ENCODE results near the gene CACNA1B.
"Not testable (repeated sequence)": the region's sequence is repeated elsewhere in the genome, so short reads cannot be mapped to it uniquely, and the experiment has no call there.

CACNA1B gene

GRCh38 chr9:137877506-137878122 is at the start of gene CACNA1B:
TSS of gene CACNA1B (plus strand) at chr9:137877782. CDS start at chr9:137877934, 152 bp downstream.
- not testable (repeated sequence) for DNase-seq (ENCODE audit: low read depth in 2 of 2)

DNA sequence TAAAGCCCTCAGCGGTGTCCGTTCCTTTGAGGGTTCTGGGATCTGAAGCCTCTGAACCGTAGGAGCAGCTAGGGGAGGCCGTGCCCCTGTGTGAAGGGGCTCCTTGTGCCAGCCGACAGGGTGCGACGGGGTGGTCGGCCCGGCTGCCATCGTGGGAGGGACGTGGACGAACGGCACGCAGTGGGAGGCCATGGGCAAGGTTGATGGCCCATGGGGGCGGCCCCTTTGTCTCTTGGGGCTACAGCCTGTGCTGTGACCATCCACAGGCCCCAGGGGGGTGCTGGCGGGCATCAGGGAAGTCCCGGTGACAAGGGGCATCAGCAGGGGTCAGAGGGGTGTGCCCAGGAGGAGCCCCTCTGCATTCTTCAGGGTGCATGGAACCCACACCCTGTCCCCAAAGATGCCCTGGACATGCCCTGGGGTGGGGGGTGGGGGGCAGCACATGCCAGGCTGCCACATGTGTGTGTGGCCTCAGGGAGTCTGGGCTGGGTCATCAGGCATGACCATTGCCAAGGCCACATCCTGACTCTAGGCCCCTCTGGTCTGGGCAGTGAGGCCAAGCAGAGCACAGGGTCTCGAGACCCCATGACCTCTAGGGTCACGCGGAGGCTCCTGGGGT is 49.6 kb upstream of the CACNA1B start:
- no peak for DNase-seq (ENCODE audit: low read depth in 2 of 2)

- no peak for DNase-seq (ENCODE audit: low read depth in 2 of 2)
Observed at GRCh38 chr9:137828527-137829259, 48.9 kb upstream of the CACNA1B start.

DNA sequence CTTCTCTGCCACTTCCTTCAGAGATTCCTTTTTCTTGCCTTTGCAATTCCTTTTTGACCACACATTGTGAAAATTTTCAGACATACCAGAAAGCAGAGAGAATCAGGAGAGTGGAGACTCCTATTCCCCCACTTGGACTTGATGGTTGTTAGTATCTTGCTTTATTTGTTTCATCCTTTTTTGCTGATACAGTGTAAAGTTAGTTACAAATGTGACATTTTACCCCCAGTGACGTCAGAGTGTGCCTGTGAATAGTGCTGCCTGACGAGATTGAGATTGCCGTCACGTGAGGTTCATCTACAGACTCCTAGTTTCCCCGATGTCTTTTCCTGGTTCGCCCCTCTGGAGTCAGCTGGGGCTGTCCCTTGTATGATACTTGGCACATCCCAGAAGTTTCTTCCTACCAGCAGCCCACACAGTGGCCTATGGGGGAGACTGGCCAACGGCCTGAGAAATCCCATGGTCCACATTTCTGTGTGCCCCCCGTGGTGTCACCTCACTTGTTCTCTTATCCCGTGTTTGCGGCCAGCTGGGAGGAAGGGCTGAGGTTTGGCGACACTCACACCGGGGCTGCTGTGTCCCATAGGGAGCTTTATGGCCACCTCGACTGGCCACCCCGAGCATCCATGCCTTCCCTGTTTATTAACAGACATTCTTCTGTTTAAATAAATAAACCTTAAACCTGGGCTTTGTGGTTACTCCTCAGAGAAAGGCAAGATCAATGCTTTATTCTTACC is 48.2 kb upstream of the CACNA1B start:
- DNase-seq (ENCODE audit: low read depth in 2 of 2) = no peak

- DNase-seq (ENCODE audit: low read depth in 2 of 2) = no peak
Observed at GRCh38 chr9:137832191-137832700, 45.3 kb upstream of the CACNA1B start.

DNA sequence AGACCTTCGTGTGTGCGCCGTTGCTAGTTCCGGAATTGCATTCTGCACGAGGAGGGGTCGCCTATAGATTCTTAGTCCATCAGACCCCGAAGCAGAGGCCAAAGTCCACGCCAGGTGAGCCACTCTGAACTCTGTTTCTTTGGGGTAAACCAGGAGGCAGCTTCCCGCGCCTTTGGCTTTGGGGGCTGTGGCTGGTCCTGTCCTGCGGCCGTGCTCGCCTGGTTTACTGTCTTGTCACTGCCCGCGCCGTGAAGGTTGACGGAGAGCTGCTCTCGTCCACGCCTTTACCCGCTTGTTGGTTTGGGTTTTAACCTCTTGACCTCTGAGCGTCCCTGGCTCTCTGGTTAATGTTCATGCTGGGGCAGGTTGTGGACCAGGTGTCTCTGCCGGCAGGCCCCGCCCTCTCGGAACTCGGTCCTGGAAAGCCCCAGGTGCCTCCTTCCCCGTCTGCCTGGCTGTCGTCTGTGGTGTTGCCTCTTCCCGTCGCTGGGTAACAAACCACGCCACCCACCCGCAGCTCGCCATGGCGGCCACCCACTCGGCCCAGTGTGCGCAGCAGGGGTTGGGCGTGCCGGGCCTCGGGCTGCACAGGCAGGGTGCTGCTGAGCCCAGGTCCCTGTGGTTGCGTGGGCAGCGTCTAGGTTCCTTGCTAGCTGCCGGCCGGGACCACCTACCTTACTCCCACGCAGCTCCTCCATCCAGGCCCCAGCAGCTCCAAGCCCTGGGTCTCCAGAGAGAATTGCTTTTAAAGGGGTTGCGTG is 44.6 kb upstream of the CACNA1B start:
- DNase-seq (ENCODE audit: low read depth in 2 of 2) = no peak

DNA sequence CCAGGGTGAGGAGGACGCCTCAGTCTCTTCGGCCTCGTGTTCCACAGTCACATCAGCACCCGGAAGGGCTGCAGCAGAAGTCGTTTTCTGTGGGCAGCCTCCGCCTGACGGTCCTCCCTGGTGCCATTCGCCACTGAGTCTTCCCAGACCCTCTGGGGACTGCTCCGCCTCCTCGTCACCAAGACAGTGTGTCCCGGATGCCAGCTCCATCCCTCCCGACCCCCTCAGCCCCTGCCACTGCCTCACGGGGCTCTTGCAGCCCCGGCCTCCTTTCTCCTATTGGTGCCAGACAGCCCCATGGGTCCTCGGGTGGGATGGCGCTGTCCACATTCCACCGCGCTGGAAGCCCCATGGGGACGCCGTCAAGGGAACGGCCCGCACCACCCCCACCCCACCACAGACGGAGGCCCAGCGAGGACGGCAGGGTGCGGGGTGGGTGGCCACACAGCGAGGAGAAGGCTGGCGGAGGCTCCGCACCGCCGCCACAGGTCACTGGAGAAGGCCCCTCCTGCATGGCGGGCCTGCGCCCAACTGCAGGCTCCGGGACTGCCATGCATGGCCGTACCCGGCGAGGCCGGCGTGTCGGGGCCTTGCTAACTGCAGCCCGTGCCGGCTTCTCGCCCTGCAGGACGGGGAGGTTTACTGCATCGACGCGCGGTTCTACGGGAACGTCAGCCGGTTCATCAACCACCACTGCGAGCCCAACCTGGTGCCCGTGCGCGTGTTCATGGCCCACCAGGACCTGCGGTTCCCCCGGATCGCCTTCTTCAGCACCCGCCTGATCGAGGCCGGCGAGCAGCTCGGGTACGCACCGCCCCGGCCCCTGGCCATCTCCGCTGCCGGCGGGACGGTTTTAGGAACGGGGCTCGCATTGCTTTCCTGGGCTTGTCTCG is 43.6 kb upstream of the CACNA1B start:
- DNase-seq (ENCODE audit: low read depth in 2 of 2) = no peak

DNA sequence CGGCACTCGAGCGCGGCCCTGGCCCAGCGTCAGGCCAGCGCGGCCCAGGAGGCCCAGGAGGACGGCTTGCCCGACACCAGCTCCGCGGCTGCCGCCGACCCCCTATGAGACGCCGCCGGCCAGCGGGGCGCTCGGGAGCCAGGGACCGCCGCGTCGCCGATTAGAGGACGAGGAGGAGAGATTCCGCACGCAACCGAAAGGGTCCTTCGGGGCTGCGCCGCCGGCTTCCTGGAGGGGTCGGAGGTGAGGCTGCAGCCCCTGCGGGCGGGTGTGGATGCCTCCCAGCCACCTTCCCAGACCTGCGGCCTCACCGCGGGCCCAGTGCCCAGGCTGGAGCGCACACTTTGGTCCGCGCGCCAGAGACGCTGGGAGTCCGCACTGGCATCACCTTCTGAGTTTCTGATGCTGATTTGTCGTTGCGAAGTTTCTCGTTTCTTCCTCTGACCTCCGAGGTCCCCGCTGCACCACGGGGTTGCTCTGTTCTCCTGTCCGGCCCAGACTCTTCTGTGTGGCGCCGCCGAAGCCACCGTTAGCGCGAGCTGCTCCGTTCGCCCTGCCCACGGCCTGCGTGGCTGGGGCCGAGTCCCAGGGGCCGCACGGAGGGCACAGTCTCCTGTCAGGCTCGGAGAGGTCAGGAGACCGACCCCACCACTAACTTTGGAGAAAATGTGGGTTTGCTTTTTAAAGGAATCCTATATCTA is 42.6 kb upstream of the CACNA1B start:
- no peak for DNase-seq (ENCODE audit: low read depth in 2 of 2)

- DNase-seq (ENCODE audit: low read depth in 2 of 2) = no peak
Observed at GRCh38 chr9:137836151-137836830, 41.3 kb upstream of the CACNA1B start.

DNA sequence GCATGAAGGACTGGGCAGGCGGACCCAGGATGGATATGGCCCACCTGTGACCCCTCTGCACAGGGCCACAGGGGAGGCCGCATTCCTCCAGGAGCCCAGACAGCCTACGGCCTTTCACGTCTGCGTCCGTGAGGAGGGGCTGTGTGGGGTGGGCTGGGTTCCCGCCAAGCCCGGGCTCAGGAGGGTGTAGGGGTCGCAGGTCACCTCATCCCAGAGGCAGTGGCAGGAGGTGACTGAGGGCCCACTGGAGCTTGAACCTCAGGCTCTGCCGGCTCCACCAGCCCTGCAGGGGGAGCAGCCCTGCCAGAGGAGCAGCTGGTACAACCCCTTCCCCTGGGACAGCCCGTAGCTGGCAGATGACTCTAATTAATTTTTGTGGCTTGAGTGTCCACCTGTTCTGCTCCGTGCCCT is 40.7 kb upstream of the CACNA1B start:
- DNase-seq (ENCODE audit: low read depth in 2 of 2) = no peak

- no peak for DNase-seq (ENCODE audit: low read depth in 2 of 2)
Observed at GRCh38 chr9:137837345-137838278, 40.0 kb upstream of the CACNA1B start.

DNA sequence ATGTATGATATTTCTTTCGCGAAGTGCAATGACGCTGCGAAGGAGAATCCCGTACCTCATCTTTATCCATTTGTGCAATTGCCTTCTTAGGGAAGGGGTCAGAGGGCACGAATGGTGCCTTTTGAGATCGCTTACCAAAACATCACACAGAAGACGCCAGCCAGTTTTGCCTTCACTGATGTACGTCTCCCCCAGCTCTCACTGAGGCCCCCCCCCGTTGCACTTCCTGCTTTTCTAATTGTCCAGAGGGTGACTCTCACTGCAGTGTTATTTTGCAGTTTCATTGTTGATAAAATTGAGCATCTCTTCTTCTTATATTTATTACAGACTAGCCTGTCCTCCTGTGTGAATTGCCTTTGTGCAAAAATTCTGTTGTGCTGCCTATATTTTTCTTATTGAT is 39.0 kb upstream of the CACNA1B start:
- DNase-seq (ENCODE audit: low read depth in 2 of 2) = no peak

- DNase-seq (ENCODE audit: low read depth in 2 of 2) = no peak
Observed at GRCh38 chr9:137843355-137843754, 34.2 kb upstream of the CACNA1B start.

DNA sequence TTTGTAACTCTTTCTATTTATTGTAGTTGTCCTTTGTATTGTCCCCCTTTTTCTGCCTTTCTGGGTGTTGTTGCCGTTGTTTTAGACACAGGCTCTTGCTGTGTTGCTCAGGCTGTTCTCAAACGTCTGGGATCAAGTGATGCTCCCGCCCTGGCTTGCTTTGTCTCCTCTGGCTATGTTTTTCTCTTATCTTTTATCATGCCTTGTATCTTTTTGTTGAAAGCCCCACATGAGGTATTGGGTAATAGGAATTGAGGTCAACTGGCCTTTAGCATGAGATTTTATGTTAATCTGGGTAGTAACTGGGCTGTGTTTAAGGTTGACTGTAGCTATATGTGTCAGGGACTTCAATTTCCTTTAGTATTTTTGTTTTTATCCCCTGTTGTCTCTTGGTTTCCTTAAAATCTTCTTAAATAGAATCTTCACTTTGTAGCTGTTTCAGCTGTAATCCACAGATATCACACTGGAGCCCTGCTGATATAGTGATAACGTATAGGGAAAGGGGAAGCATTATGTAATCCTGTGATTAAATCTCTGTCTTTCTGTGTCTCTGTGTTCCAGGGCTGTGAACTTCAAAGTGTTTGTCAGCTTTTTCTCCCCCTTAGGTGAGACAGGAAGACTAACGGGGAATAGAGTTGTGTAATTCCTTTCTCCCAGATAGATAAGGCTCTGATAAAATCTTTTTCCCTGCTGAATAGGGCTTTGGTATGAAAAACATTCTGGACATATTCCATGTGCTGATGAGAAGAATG is 25.9 kb upstream of the CACNA1B start:
- no peak for DNase-seq (ENCODE audit: low read depth in 2 of 2)

- DNase-seq (ENCODE audit: low read depth in 2 of 2) = no peak
Observed at GRCh38 chr9:137853392-137853995, 24.1 kb upstream of the CACNA1B start.

GRCh38 chr9:137860361-137860760 is 17.2 kb upstream of the CACNA1B start:
- no peak for DNase-seq (ENCODE audit: low read depth in 2 of 2)

GRCh38 chr9:137865581-137866145 is 11.9 kb upstream of the CACNA1B start:
- DNase-seq (ENCODE audit: low read depth in 2 of 2) = no peak

Measured in stimulated activated CD8-positive, alpha-beta memory T cell treated with anti-CD3 and anti-CD28 coated beads, Interleukin-15, amount 100 ng/mL, for 48 hours (primary cell).